Erythroblast (primary cell): ENCODE results near the gene EGR4.

Experiments
- GATA1 ChIP-seq: IDR thresholded peaks from 2 replicates; pipeline ENCODE4 v1.6.1; 2011; ENCODE audit warnings: low read depth, mild to moderate bottlenecking, control low read depth, low read length, moderate library complexity
- POLR2A ChIP-seq: IDR thresholded peaks from 2 replicates; pipeline ENCODE4 v1.6.1; 2011; ENCODE audit warnings: mild to moderate bottlenecking, low read length

GRCh38 chr2:73253400-73253799 lies 39.9 kb downstream of the EGR4 start:
- TF ChIP-seq POLR2A: no peak
- no peak for TF ChIP-seq GATA1
